Peyer's patch (tissue), 4 donors: ENCODE results near the gene SFXN2.

ENCODE experiments used
- CTCF ChIP-seq, 6 experiments: fragments of 450-650 bp in 4 of 6; fragments of 200-600 bp in 2 of 6; sonication (generic) in 1 of 6; IDR thresholded peaks; one replicate each; pipeline ENCODE4 v1.5.1; 2017 to 2019; ENCODE audit warnings: antibody characterized with exemption in 6 of 6, mild to moderate bottlenecking in 3 of 6, moderate library complexity in 1 of 6
- POLR2A ChIP-seq, 2 donors: fragments of 450-650 bp; IDR thresholded peaks; one replicate each; pipeline ENCODE4 v1.5.1; 2017; ENCODE audit warnings: antibody characterized with exemption in 2 of 2, mild to moderate bottlenecking in 2 of 2, moderate library complexity in 2 of 2

DNA sequence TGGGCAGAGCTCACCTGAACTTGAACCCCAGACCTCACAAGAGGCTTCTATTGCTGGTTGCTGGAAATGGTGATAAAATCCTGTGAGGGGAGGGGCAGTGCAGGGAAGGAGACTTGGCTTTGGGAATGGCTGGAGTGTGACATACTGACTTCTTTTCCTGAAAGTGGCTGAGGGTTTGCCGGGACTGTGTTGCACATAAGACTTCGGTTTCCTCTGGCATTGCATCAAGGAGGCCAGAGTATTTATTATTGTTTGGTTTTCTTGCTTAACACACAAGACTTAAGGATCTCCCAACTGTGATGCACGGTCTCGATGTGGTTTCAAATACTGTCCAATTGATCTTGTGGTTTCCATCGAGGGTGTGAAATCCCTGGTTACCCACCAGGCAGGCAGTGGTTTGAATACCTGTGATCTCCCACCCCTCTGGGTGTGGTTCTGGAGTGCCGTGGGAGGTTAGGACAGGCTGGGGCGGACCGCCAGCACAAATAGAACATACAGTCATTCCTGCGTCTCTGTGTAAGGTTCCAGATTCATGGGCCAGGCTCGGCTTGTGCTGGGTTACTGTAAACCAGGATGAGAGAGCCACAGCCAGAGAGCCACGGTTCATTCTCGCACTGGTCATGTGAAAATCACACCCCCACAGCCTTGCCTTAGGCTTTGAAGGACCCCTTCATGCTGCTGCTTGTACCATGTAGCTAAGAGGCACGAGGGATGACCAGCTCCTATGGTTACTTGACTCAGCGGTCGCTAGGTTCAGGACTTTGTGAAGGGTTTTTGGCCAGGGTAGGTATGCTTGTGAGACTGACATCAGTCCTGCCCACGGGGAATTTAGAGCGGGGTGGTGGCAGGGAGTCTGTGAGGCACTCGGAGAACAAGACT lies 68.5 kb downstream of the SFXN2 start:
- no peak for TF ChIP-seq CTCF (IDR thresholded peaks at IDR 0.05)
- TF ChIP-seq POLR2A (IDR thresholded peaks at IDR 0.05) = no peak
